ENCODE measurements around the gene NMRAL1.

The NMRAL1 gene

DNA sequence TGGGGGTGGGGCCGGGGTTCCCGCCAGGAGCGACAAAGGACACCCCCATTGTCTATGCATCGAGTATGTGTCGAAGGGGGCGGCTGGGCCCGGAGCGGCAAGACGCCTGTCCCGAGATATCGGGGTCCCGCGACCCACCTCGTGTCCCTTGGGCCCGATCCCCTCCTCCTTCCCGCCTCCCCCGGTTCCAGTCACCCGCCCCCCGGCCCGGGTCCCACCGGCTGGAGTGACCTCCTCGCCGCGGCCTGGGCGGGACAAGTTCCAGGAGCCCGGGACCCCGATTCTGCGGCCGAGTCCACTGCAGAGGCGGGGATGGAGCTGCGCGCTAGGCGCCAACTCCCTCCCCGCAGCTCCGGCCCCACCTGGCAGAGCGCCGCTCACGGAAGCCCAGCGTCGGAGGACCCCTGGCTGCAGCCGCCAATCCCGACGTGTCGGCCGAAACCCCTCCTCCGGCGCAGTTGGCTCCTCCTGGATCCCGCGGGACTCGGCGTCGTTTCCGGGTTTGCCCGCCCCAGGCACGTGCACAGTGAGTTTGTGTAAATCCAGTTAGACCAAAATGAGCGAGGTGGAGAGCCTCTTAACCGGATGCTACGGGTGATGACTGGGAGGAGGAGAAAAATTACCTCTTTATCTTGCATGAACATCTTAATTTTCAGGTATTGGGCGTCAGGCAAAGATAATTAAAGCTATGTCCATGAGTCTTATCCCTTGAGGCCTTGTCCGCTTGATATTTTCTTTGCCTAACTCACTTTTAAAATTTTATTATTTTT is at the start of gene NMRAL1:
TSS of gene NMRAL1 (minus strand) at position 434 of the 770 bp plus-strand sequence. CDS start 493 bp downstream, outside the sequence.
- peak; percentile 98 for DNase-seq

DNA sequence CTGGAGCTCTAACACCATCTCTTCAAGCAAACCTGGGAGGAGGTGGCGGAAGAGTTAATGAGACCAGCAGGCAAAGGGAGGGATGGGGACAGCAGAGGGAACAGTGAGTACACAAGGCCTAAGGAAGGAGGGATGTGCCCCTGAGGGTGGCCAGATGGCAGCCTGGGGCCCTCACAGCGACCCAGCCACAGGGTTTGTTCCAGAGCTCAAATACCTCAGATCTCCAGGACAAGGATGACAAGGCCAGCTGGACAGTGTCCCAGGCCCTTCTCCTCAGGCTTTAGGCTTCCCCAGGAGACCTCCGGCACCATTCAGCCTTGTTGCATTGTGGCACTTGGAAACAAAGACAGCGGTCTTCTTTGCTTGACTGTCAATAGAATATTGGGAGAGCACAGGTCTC is 49.3 kb upstream of the NMRAL1 start:
- peak; percentile 26 for DNase-seq

GRCh38 chr16:4522051-4522581 is 47.7 kb upstream of the NMRAL1 start:
- DNase-seq = peak; percentile 97

DNA sequence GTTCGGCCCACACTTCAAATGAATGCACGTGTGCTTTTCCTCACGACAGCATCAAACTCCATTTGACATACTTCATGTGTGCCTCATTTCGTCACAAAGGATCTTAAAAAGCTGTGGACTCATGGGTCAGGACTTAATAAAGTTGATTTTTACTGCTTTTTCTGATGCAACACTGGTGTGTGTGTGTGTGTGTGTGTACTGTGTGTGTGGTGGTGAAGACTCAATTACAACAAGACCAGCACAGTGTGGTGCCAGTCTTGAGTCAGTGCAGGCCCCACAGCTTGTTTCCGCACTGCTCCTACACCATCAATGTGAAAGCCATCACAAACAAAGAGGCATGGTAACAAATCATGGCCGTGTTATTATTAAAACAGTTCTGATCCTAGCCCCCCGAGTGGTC is 46.5 kb upstream of the NMRAL1 start:
- no peak for DNase-seq

GRCh38 chr16:4519274-4520058 is 45.0 kb upstream of the NMRAL1 start:
- peak; percentile 84 for DNase-seq

DNA sequence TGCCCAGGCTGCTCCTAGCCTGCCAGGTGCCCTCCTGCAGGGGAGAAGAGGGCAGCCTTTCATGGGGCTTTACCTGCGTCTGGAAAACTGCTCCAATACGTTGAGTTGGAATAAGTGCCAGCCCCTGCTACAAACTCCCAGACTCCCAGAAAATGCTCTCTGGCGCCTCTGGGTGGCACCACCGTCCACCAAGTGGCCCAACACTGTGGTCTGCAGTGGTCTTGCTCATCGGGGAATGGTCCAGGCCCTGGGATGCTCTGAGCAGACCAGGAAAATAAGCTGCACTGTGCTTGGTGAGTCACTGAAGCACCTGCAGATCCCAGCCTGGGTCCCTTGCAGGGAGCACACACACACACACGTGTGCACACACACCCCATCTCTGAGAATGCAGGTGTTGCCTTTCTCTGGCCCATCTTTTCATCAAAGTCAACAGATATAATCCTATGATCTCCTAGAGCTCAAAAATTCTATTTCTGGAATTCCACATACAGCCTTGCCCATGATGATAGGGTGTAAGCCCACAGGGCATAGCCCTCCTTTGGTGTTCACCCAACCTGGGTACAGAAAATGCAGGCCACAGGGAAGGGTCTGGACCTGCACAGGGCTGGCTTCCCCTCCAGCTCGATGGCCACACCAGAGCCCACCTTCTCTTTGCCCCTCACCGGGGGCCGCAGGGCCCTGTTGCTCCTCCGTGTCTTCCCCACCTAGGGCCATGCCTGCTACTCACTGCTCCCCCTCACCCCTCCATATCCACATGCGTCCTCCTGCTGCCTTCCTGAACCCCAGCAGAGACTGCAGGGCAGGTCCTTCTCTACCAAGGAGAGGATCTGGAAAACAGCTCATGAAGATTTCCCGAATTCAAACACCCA is 43.6 kb upstream of the NMRAL1 start:
- peak; percentile 74 for DNase-seq

- DNase-seq = no peak
These were observed 41.3 kb upstream of the NMRAL1 start for GRCh38 chr16:4515611-4516233.

GRCh38 chr16:4514606-4515005 is 40.2 kb upstream of the NMRAL1 start:
- DNase-seq = no peak

GRCh38 chr16:4513881-4514280 is 39.5 kb upstream of the NMRAL1 start:
- DNase-seq = no peak

DNA sequence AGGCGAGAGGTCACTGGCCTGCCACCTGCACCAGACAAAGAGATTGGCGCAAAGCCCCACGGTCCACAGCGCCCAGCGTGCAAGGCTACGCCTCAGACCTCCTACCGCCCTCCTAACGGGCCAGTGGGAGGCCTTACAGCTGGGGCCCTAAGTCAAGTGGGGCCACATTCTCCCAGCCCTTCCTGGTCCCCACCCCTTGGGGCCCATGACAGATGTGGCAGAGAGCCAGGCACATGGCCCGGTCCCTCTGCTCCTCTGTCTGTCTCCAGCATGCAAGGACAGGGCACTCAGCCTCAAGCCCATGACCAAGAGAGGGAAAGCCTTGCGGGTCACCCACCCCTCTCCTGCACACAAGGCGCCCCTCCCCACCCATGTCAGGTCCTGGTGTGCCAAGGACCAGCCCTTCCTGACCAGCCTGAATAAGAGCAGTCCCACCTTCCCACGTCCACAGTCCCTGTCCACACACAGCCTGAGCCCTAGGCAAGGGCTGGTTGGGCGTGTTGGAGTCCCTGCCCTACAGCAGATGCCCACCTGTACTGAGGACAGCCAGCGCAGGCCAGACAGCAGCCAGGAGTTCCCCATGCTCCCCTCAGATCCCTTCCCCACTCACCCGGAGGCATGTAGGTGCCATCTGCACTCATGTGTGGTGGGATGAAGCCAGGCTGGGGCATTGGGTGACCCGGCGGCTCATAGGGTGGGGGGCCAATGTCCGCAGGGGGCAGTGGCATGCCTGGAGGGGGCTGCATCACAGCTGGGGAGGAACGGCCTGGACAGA is 38.8 kb upstream of the NMRAL1 start:
- DNase-seq = no peak

- DNase-seq = no peak
These were observed 38.0 kb upstream of the NMRAL1 start for GRCh38 chr16:4512473-4512872.

GRCh38 chr16:4511441-4512082 is 37.1 kb upstream of the NMRAL1 start:
- DNase-seq = peak; percentile 56

DNA sequence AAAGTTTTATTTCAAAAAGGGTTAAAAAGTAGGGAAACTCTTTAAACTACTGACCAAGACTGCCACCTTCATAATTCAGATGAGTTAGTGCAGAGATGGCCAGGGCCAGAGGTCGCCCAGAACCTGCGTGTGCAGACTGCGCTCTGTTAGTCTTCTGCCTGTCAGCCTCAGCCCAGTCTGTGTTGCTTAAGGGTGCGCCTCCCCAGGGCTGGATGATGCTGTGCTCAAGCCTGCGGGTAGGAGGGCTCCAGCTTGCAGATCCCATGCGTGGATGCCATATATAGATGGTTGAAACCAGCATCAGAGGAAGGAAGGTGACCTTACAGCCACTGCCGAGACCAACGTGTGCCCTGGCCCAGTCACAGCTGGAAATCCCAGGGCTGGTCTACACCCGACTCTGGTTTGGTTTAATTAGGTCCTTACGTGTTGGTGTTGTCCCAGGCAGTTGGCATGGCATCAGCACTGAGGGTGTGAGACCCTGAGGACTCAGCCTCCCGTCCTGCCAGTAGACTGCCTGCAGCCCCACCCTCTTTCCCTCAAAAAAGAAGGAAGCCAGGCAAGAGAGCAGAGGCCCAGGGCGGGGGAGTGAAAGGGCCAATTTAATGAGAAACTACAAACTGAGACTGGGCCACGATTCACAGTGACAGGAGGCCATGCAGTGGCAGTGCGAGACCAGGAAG is 36.5 kb upstream of the NMRAL1 start:
- DNase-seq = no peak

- no peak for DNase-seq
These were observed 35.7 kb upstream of the NMRAL1 start for GRCh38 chr16:4510131-4510530.

GRCh38 chr16:4509420-4509819 is 35.0 kb upstream of the NMRAL1 start:
- DNase-seq = no peak

DNA sequence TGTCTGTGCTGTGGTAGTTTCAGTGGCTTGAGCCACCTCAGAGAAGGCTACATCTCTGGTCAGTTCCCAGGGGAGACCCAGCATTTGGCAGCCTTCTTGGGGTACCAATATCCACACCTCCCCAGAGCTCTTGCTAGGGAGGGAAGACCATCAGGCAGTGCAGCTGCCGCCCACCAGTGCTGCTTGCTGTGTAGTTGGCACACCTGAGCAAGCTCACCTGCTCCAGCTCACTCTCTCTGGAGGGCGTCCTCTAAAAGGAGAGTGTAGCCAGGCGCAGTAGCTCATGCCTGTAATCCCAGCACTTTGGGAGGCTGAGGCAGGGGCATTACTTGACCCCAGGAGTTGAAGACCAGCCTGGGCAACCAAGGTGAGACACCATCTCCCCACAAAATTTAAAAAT is 34.4 kb upstream of the NMRAL1 start:
- DNase-seq = no peak

- DNase-seq = no peak
These were observed 33.3 kb upstream of the NMRAL1 start for GRCh38 chr16:4507588-4508345.

DNA sequence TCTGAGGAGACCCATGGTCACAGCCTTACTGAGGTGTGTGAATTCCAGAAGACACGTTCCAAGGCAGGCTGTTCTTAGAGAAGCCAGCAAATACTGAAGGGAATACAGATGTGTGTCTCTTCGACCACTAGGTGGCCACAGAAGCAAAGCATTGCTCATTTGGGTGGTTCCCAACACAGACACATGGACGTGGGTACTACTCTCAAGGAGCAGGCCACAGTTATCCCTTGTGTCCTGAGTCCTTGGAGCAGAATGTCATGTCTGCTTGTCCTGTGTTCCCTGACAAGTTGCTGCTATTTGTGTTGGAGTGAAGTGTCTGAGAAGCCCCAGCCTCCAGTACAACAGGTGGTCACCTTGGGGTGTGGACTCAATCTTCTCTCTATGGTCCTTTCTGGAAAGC is 32.0 kb upstream of the NMRAL1 start:
- DNase-seq = peak; percentile 80

- no peak for DNase-seq
These were observed 31.1 kb upstream of the NMRAL1 start for GRCh38 chr16:4505356-4506147.
